ENCODE measurements around the gene GPR139. TPM values are rescaled to one million over a fixed set of nuclear protein-coding genes. Genes with fewer than 3 reads are reported as not detected.

Gene GPR139
- total and polyA plus RNA-seq, 4 donors: not detected

- DNase-seq (ENCODE audit: low spot score): no peak
- Histone ChIP-seq H3K9me3 (ENCODE audit: control insufficient read depth in 4 of 4, low read length in 3 of 4) (no peaks in the 10 kb centered on the region), H3K27ac (ENCODE audit: low read depth in 1 of 2, low read length in 2 of 2) (no peak overlapping the region), H3K36me3 (ENCODE audit: control insufficient read depth in 4 of 4, insufficient read depth in 3 of 4, low read depth in 1 of 4, low read length in 3 of 4) (no peaks in the 10 kb centered on the region), H3K27me3 (ENCODE audit: control insufficient read depth in 4 of 4, insufficient read depth in 4 of 4, low read length in 3 of 4) (peaks cover 0 to 6% (median 0%) of the 10 kb centered on the region in 4 donors), H3K4me3 (ENCODE audit: low read depth in 1 of 3, low read length in 3 of 3) (no peak overlapping the region), H3K4me1 (ENCODE audit: control insufficient read depth in 4 of 4, insufficient read depth in 4 of 4, low read length in 3 of 4) (peaks cover 0 to 2% (median 0%) of the 10 kb centered on the region in 4 donors), H3K9ac (ENCODE audit: low read depth in 1 of 2, low read length in 2 of 2) (no peak overlapping the region)
- 27% methylated on average over 2 of the region's 2 CpGs for WGBS
- TF ChIP-seq TAF1 (conservative IDR thresholded peaks at IDR 0.05) (no peak), FOXA1 (IDR thresholded peaks at IDR 0.05) (no peak), REST (IDR thresholded peaks at IDR 0.05) (no peak), RAD21 (IDR thresholded peaks at IDR 0.05) (no peak), GABPA (IDR thresholded peaks at IDR 0.05 in 1 of 2, conservative IDR thresholded peaks at IDR 0.05 in 1 of 2) (no peak), ATF3 (IDR thresholded peaks at IDR 0.05) (no peak), HNF4A (conservative IDR thresholded peaks at IDR 0.05) (no peak), RXRA (IDR thresholded peaks at IDR 0.05) (no peak), FOXA2 (IDR thresholded peaks at IDR 0.05) (no peak), SP1 (IDR thresholded peaks at IDR 0.05) (no peak)
These were observed 47.2 kb downstream of the GPR139 start for GRCh38 chr16:20026361-20027072.

GRCh38 chr16:20023190-20023589, 50.5 kb downstream of the GPR139 start:
- WGBS: 5% methylated on average over 1 of the region's 1 CpG
- no peak for DNase-seq (ENCODE audit: low spot score)
- no peak for TF ChIP-seq EGR1 (IDR thresholded peaks at IDR 0.05; ENCODE audit: low read depth in 2 of 2)
- no peak for TF ChIP-seq ATF3 (IDR thresholded peaks at IDR 0.05)
- no peak for TF ChIP-seq RXRA (IDR thresholded peaks at IDR 0.05)
- TF ChIP-seq MAX (IDR thresholded peaks at IDR 0.05): no peak
- no peak for TF ChIP-seq FOXA2 (IDR thresholded peaks at IDR 0.05)
- peak; percentile 98 for TF ChIP-seq REST (IDR thresholded peaks at IDR 0.05)
- peaks cover 0 to 4% (median 0%) of the 10 kb centered on the region in 4 donors for H3K27me3 ChIP-seq (ENCODE audit: control insufficient read depth in 4 of 4, insufficient read depth in 4 of 4, low read length in 3 of 4)
- no peak overlapping the region for H3K4me3 ChIP-seq (ENCODE audit: low read depth in 1 of 3, low read length in 3 of 3)
- peaks cover 0 to 2% (median 0%) of the 10 kb centered on the region in 4 donors for H3K4me1 ChIP-seq (ENCODE audit: control insufficient read depth in 4 of 4, insufficient read depth in 4 of 4, low read length in 3 of 4)
- no peak overlapping the region for H3K27ac ChIP-seq (ENCODE audit: low read depth in 1 of 2, low read length in 2 of 2)
- H3K36me3 ChIP-seq (ENCODE audit: control insufficient read depth in 4 of 4, insufficient read depth in 3 of 4, low read depth in 1 of 4, low read length in 3 of 4): no peaks in the 10 kb centered on the region
- H3K9me3 ChIP-seq (ENCODE audit: control insufficient read depth in 4 of 4, low read length in 3 of 4): no peaks in the 10 kb centered on the region
- H3K9ac ChIP-seq (ENCODE audit: low read depth in 1 of 2, low read length in 2 of 2): no peak overlapping the region

Measured in liver (tissue), 9 donors.